T-helper 2 cell (primary cell): Measurements from ENCODE around the gene AK5.

Source experiments
- DNase-seq, 5 experiments: peaks; one replicate each; pipeline versions ENCODE4 v3.0.0 to v3.0.0-alpha.2; 2012 to 2022

The AK5 gene

GRCh38 chr1:77545970-77546369, 264.2 kb downstream of the AK5 start:
- DNase-seq: no peak

- no peak for DNase-seq
Observed at GRCh38 chr1:77546890-77547289, 265.1 kb downstream of the AK5 start.

- DNase-seq: no peak
Observed at GRCh38 chr1:77548285-77548684, 266.5 kb downstream of the AK5 start.

GRCh38 chr1:77550135-77550534, 268.3 kb downstream of the AK5 start:
- no peak for DNase-seq

GRCh38 chr1:77552626-77553025, 270.8 kb downstream of the AK5 start:
- no peak for DNase-seq

GRCh38 chr1:77553568-77554291, 271.9 kb downstream of the AK5 start:
- no peak for DNase-seq

- DNase-seq: no peak
Observed at GRCh38 chr1:77556045-77556444, 274.2 kb downstream of the AK5 start.

- no peak for DNase-seq
Observed at GRCh38 chr1:77557053-77557452, 275.2 kb downstream of the AK5 start.

GRCh38 chr1:77558591-77559164, 276.9 kb downstream of the AK5 start:
- no peak for DNase-seq

GRCh38 chr1:77560741-77561140, 278.9 kb downstream of the AK5 start:
- DNase-seq: no peak

- DNase-seq: no peak
Observed at GRCh38 chr1:77562596-77563150, 280.9 kb downstream of the AK5 start.

GRCh38 chr1:77565321-77565720, 283.5 kb downstream of the AK5 start:
- no peak for DNase-seq

GRCh38 chr1:77571642-77572041, 289.8 kb downstream of the AK5 start:
- no peak for DNase-seq

- no peak for DNase-seq
Observed at GRCh38 chr1:77579547-77579946, 297.7 kb downstream of the AK5 start.

- no peak for DNase-seq
Observed at GRCh38 chr1:77582905-77583304, 301.1 kb downstream of the AK5 start.

- DNase-seq: no peak
Observed at GRCh38 chr1:77583483-77583882, 301.7 kb downstream of the AK5 start.

GRCh38 chr1:77584884-77585283, 303.1 kb downstream of the AK5 start:
- no peak for DNase-seq

GRCh38 chr1:77585610-77586314, 303.9 kb downstream of the AK5 start:
- DNase-seq: no peak

GRCh38 chr1:77589231-77589630, 307.4 kb downstream of the AK5 start:
- DNase-seq: no peak

- no peak for DNase-seq
Observed at GRCh38 chr1:77590651-77591050, 308.8 kb downstream of the AK5 start.

- no peak for DNase-seq
Observed at GRCh38 chr1:77592906-77593305, 311.1 kb downstream of the AK5 start.

GRCh38 chr1:77594366-77595112, 312.7 kb downstream of the AK5 start:
- no peak for DNase-seq

- DNase-seq: no peak
Observed at GRCh38 chr1:77597310-77597709, 315.5 kb downstream of the AK5 start.
